ENCODE results near the gene SUSD3. TPM values are rescaled to one million over a fixed set of nuclear protein-coding genes. Genes with fewer than 3 reads are reported as not detected.
A peak's percentile ranks its signal among the peaks of the same experiment; 100 is the strongest.
"Not testable (repeated sequence)": the region's sequence is repeated elsewhere in the genome, so short reads cannot be mapped to it uniquely, and the experiment has no call there.

The SUSD3 gene
- total RNA-seq: 1 to 10 TPM; 1.0 to 2.0 (median 1.3) TPM
- polyA plus RNA-seq: 0.16 TPM
- long read RNA-seq, donor 1, partial matches to known transcripts: 0 of 1 reads
- long read RNA-seq, donor 1, other reads (novel, unspliced or antisense): 0 of 1 reads
- long read RNA-seq, donor 2, partial matches to known transcripts: 0 of 1 reads
- long read RNA-seq, donor 2, other reads (novel, unspliced or antisense): 1 of 1 reads
- long read RNA-seq, donor 3, partial matches to known transcripts: 0 of 1 reads
- long read RNA-seq, donor 3, other reads (novel, unspliced or antisense): 0 of 1 reads
- long read RNA-seq, donor 4: 0 reads

DNA sequence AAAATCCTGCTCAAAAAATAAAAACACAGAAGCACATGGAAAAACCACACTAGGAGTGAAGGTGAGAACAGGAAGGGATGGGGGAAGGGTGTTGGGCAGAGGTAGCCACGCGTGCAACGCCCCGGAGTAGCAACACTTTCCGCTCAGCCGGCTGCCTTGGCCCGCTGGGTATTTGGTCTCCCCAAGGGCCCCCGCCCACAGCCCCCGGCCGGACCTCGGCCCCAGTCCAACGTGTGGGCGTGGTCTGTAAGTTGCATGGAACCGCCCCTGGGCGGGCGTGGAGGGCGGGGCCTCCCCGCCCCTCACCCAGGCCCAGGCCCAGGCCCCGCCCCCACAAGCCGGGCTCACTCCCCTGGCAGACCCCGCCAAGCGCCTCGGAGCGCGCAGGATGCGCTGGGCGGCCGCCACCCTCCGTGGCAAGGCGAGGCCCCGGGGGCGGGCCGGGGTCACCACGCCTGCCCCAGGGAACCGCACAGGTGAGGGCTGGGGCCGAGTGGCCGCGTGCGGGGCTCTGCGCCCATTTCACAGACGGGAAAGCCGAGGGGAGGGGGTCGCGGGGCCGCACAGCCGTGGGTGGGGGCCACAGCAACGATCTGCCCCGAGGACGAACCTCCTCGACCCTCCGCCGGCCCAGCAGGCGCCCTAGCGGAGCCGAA, at the start of gene SUSD3:
Gene SUSD3 (plus strand): TSS at position 347 of the 656 bp plus-strand sequence. CDS start 42 bp downstream, at position 389.
- Histone ChIP-seq H3K27me3 (ENCODE audit: control insufficient read depth, insufficient read depth) (no peaks in the 10 kb centered on the region), H3K4me3 (ENCODE audit: low read length) (peak within 1 kb of the TSS; percentile 62), H3K27ac (ENCODE audit: low read length) (no peak within 1 kb of the TSS), H3K9me3 (ENCODE audit: control insufficient read depth, low read length) (no peaks in the 10 kb centered on the region), H3K4me1 (ENCODE audit: control insufficient read depth, insufficient read depth, low read length) (no peaks in the 10 kb centered on the region)
- WGBS: 2% methylated on average over 55 of the region's 55 CpGs
- DNase-seq (peak; percentile 72 to 91 (median 88)), ATAC-seq (peak; percentile 71 to 82)
- intact Hi-C loops (cut with DNase I): no loop called here

DNA sequence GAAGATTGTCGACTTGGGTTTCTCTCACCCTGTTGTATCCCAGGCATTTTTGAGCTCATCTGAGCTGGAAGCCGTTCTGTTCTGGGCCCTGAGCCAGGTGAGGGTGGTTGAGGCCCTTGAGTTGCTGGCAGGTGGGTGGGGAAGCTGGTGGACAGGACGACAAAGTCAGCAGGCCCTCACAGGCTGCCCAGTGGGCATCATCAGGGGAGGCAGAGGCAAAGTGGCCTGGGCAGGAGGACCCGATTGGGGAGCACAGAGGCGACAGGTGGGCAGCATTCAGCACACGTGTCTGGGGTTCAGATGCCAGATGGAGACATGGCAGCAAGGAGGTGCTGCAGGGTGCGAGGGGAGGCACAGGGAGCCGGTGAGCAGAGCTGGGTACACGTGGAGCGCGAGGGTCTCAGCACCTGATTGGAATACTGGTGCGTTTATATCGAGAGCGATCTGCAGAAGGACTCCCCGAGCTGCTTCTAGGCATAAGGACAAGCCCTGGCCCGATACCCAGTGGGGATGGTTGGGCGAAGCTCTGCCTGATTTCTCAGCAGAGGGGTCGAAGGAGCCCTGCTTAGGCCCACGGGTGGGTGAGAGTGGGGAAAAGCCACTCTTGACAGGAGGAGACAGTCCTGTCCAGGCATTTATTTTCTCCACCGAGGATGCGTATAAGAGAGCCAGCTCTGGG, 49.0 kb upstream of the SUSD3 start:
- WGBS: 84% methylated on average over 21 of the region's 21 CpGs
- H3K27me3 ChIP-seq (ENCODE audit: control insufficient read depth, insufficient read depth): no peaks in the 10 kb centered on the region
- H3K4me1 ChIP-seq (ENCODE audit: control insufficient read depth, insufficient read depth, low read length): no peaks in the 10 kb centered on the region
- no peak overlapping the region for H3K27ac ChIP-seq (ENCODE audit: low read length)
- intact Hi-C loops (cut with DNase I): no loop called here
- H3K9me3 ChIP-seq (ENCODE audit: control insufficient read depth, low read length): no peaks in the 10 kb centered on the region
- ATAC-seq (no peak), DNase-seq (no peak)
- no peak overlapping the region for H3K4me3 ChIP-seq (ENCODE audit: low read length)

DNA sequence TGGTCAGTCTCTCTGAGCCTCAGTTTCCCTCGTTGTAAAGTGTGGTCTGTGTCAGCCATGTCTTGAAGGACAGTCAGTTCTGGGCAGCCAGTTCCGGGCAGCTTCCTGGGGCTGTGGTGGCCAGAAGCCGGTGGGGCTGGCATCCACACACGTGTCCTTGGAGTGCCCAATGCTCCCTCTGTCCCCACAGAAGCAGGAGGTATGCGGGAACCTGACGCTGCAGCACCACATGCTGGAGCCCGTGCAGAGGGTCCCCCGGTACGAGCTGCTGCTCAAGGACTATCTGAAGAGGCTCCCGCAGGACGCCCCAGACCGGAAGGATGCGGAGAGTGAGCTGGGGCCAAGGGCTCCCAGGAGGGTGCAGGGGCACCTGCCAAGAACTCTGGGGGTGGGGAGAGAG, 48.4 kb upstream of the SUSD3 start:
- DNase-seq: no peak
- intact Hi-C loops (cut with DNase I): no loop called here
- ATAC-seq: no peak
- Histone ChIP-seq H3K4me3 (ENCODE audit: low read length) (no peak overlapping the region), H3K27me3 (ENCODE audit: control insufficient read depth, insufficient read depth) (no peaks in the 10 kb centered on the region), H3K27ac (ENCODE audit: low read length) (no peak overlapping the region), H3K4me1 (ENCODE audit: control insufficient read depth, insufficient read depth, low read length) (no peaks in the 10 kb centered on the region), H3K9me3 (ENCODE audit: control insufficient read depth, low read length) (no peaks in the 10 kb centered on the region)
- 71% methylated on average over 13 of the region's 13 CpGs for WGBS

DNA sequence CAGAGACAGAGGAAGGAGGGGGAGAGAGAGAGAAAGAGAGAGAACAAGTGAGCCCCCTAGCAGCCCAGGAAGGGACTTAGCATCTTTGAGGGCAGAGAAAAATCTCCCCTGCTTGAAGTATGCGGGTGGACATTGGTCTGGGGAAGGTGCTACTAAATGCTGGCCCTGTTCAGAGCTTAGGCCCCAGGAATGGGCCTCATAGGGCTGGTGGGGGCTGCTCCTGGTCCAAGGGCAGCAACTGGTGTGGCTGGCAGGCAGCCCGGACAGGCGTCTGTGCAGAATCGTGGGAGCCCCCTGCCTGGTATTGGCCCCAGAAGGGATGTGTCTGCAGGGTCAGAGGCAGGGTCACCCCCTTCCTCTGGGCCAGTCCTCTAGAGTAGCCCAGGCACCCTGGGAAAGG, 47.8 kb upstream of the SUSD3 start:
- WGBS: 52% methylated on average over 4 of the region's 4 CpGs
- no peak for ATAC-seq
- intact Hi-C loops (cut with DNase I): no loop called here
- no peak for DNase-seq
- no peaks in the 10 kb centered on the region for H3K4me1 ChIP-seq (ENCODE audit: control insufficient read depth, insufficient read depth, low read length)
- H3K27me3 ChIP-seq (ENCODE audit: control insufficient read depth, insufficient read depth): no peaks in the 10 kb centered on the region
- H3K9me3 ChIP-seq (ENCODE audit: control insufficient read depth, low read length): no peaks in the 10 kb centered on the region
- no peak overlapping the region for H3K4me3 ChIP-seq (ENCODE audit: low read length)
- H3K27ac ChIP-seq (ENCODE audit: low read length): no peak overlapping the region

DNA sequence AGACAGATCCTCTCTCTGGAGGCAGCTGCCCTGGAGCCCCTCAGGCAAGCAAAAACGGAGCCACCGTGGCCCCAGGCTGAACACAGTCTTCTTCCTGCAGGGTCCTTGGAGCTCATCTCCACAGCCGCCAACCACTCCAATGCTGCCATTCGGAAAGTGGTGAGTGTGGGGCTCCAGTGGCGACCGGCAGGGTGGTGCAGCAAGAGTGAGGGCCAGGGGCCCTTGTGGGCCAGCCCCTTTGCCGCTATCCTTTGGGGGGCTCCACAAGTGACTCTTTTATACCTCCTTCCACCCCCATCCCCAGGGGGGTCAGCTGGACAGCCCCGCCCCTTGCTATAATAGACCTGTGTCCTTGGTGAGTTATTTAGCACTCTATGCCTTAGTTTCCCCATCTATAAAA, 47.4 kb upstream of the SUSD3 start:
- 91% methylated on average over 8 of the region's 8 CpGs for WGBS

DNA sequence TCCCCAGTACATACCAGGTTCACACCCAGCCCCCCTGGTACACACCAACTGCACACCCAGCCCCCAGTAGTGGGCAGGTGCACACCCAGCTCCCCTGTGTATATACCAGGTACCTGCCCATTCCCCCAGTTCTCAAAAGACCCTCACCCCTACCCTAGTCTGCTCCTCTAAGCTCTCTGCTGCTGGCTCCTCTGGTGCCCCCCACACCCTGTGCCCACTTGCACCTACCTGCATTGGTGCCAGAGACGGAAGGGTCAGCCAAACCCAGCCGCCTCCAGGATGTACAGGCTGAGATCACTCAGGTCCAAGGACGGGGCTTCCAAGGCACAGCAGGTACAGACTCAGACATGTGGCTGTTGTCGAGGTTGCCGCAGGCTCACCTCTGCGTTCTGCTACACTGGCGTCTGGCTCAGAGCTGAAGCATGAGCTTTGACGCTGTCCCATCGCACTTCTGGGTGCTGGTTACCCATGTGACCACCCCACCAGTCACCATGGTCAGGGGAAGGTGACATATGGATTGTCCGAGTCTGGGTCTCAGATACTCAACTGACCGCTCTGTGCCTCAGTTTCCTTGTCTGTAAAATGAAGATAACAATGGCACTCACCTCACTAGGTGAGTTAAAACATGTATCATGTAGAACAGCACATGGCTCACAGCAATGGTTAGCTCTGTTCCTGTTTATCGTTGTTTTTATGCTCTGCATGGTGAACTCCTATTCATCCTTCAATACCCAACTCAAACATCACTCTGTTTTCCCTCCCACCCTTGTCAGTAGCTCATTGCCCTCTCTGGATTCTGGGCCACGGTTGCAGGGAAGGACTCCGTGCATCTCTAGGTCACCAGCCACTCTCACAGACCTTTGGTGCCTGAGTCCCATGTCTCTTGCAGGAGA, 45.3 kb upstream of the SUSD3 start:
- no peaks in the 10 kb centered on the region for H3K9me3 ChIP-seq (ENCODE audit: control insufficient read depth, low read length)
- no peaks in the 10 kb centered on the region for H3K27me3 ChIP-seq (ENCODE audit: control insufficient read depth, insufficient read depth)
- DNase-seq: no peak
- no peaks in the 10 kb centered on the region for H3K4me1 ChIP-seq (ENCODE audit: control insufficient read depth, insufficient read depth, low read length)
- 93% methylated on average over 14 of the region's 14 CpGs for WGBS
- H3K4me3 ChIP-seq (ENCODE audit: low read length): no peak overlapping the region
- no peak for ATAC-seq
- H3K27ac ChIP-seq (ENCODE audit: low read length): no peak overlapping the region
- intact Hi-C loops (cut with DNase I): no loop called here

More for the DNA sequence above, 47.4 kb upstream of the SUSD3 start:
- Histone ChIP-seq H3K27me3 (ENCODE audit: control insufficient read depth, insufficient read depth) (no peaks in the 10 kb centered on the region), H3K9me3 (ENCODE audit: control insufficient read depth, low read length) (no peaks in the 10 kb centered on the region), H3K4me3 (ENCODE audit: low read length) (no peak overlapping the region), H3K27ac (ENCODE audit: low read length) (no peak overlapping the region), H3K4me1 (ENCODE audit: control insufficient read depth, insufficient read depth, low read length) (no peaks in the 10 kb centered on the region)
- ATAC-seq (no peak), DNase-seq (no peak)
- intact Hi-C loops (cut with DNase I): no loop called here

DNA sequence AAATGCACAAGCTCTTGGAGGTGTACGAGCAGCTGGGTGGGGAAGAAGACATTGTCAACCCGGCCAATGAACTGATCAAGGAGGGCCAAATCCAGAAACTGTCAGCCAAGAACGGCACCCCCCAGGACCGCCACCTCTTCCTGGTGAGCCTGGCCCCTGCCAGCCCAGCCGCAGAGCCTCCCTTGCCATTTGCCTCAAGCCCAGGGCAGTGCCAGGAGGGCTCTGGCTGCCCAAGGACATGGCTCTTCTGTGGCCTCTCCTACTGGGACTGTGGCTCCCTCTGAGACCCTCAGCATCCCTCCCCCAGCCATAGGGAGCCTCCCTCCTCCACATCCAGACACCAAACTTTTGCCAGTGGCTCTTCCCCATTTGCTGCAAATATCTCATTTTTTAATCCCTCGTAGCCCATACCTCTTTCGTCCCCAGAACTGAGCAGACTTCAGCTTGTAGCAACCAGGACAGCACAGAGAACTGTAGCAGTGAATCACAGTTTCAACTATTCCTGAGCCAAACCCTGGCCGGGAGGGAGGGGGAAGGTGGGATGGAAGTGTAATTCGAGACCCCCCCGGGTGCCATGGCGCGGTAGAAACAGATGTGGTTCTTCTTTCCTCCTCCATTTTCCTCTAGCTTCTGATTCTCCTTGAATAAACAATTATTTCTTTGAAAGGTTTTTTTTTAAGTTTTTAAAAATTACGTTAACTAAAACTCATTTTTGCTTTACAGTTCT, 44.5 kb upstream of the SUSD3 start:
- Histone ChIP-seq H3K4me3 (ENCODE audit: low read length) (no peak overlapping the region), H3K27ac (ENCODE audit: low read length) (no peak overlapping the region), H3K9me3 (ENCODE audit: control insufficient read depth, low read length) (no peaks in the 10 kb centered on the region), H3K27me3 (ENCODE audit: control insufficient read depth, insufficient read depth) (no peaks in the 10 kb centered on the region), H3K4me1 (ENCODE audit: control insufficient read depth, insufficient read depth, low read length) (no peaks in the 10 kb centered on the region)
- ATAC-seq (no peak), DNase-seq (no peak)
- intact Hi-C loops (cut with DNase I): no loop called here
- 73% methylated on average over 13 of the region's 13 CpGs for WGBS

DNA sequence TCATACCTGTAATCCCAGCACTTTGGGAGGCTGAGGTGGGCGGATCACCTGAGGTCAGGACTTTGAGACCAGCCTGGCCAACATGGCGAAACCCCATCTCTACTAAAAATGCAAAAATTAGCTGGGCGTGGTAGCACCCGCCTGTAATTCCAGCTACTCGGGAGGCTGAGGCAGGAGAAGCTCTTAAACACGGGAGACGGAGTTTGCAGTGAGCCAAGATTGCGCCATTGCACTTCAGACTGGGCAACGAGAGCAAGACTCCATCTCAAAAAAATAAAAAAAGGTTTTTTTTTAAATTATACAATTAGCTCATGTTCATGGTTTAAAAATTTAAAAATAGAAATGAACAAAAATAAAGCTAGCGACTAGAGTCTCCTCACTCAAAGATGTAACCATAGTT, 43.3 kb upstream of the SUSD3 start:
- DNase-seq; H3K4me3 ChIP-seq (ENCODE audit: low read length); H3K27ac ChIP-seq (ENCODE audit: low read length); H3K9me3 ChIP-seq (ENCODE audit: control insufficient read depth, low read length); H3K4me1 ChIP-seq (ENCODE audit: control insufficient read depth, insufficient read depth, low read length); intact Hi-C loops (cut with DNase I); H3K27me3 ChIP-seq (ENCODE audit: control insufficient read depth, insufficient read depth); ATAC-seq: not testable (repeated sequence)
- WGBS: 86% methylated on average over 10 of the region's 10 CpGs

DNA sequence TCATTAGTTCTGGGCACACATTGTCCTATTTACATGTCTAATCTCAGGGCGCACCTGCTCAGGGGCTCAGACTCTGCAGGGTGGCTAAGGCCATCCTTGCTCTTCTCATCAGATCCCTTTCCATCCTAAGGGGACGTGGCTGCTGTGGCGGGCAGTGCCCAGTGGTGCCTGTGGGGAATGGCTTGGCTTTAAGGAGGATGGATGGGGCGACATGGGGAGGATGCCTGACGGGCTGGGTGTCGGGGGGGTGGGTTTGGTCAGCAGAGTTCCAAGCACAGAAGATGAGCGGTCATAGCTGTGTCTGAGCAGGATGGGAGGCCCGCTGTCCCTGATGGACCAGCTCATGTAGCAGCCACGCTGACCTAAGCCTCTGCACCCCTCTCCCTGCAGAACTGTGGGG, 40.9 kb upstream of the SUSD3 start:
- H3K27me3 ChIP-seq (ENCODE audit: control insufficient read depth, insufficient read depth): no peaks in the 10 kb centered on the region
- intact Hi-C loops (cut with DNase I): no loop called here
- H3K9me3 ChIP-seq (ENCODE audit: control insufficient read depth, low read length): no peaks in the 10 kb centered on the region
- H3K4me1 ChIP-seq (ENCODE audit: control insufficient read depth, insufficient read depth, low read length): no peaks in the 10 kb centered on the region
- H3K27ac ChIP-seq (ENCODE audit: low read length): no peak overlapping the region
- WGBS: 96% methylated on average over 9 of the region's 9 CpGs
- no peak for DNase-seq
- no peak overlapping the region for H3K4me3 ChIP-seq (ENCODE audit: low read length)
- ATAC-seq: no peak

DNA sequence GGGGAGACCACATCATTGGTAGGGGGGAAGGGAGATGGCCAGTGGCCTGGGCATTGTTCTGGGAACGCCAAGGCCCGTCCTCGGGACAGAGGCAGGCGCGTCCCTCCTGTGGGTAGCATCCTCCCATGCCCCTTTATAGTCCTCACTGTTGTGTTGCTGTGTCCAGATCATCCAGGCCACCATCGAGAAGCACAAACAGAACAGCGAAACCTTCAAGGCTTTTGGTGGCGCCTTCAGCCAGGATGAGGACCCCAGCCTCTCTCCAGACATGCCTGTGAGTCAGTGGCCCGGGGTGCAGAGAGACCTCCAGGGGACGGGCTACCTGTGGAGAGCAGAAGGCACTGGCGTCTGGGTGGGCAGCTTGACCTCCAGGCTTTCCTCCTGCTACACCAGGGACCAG, 38.4 kb upstream of the SUSD3 start:
- intact Hi-C loops (cut with DNase I): no loop called here
- DNase-seq: no peak
- Histone ChIP-seq H3K4me3 (ENCODE audit: low read length) (no peak overlapping the region), H3K27ac (ENCODE audit: low read length) (no peak overlapping the region), H3K4me1 (ENCODE audit: control insufficient read depth, insufficient read depth, low read length) (no peaks in the 10 kb centered on the region), H3K9me3 (ENCODE audit: control insufficient read depth, low read length) (no peaks in the 10 kb centered on the region), H3K27me3 (ENCODE audit: control insufficient read depth, insufficient read depth) (no peaks in the 10 kb centered on the region)
- ATAC-seq: no peak
- WGBS: 95% methylated on average over 11 of the region's 11 CpGs

Measured in right cardiac atrium (tissue), 5 donors.